Mesothelial cell of epicardium (in vitro differentiated cells): ENCODE data around the gene ASCC3. TPM values are rescaled to one million over a fixed set of nuclear protein-coding genes. Genes with fewer than 3 reads are reported as not detected.

Source experiments
- DNase-seq, 2 experiments: peaks; one replicate each; pipeline ENCODE4 v3.0.0; 2021; ENCODE audit warnings: low spot score in 2 of 2; ENCODE audit not compliant: unreplicated experiment in 2 of 2
- H3K27ac Mint-ChIP-seq: 2 replicates; pipeline ENCODE4 v1.8.0; 2021; ENCODE audit warnings: mixed read lengths
- H3K27me3 Mint-ChIP-seq: 2 replicates; pipeline ENCODE4 v1.8.0; 2021; ENCODE audit warnings: low read depth, mixed read lengths
- H3K36me3 Mint-ChIP-seq: 2 replicates; pipeline ENCODE4 v1.8.0; 2021; ENCODE audit warnings: mixed read lengths
- H3K4me1 Mint-ChIP-seq: 2 replicates; pipeline ENCODE4 v1.8.0; 2021; ENCODE audit warnings: mixed read lengths
- H3K4me3 Mint-ChIP-seq: 2 replicates; pipeline ENCODE4 v1.8.0; 2021; ENCODE audit warnings: mild to moderate bottlenecking, moderate library complexity, mixed read lengths
- H3K9me3 Mint-ChIP-seq: 2 replicates; pipeline ENCODE4 v1.8.0; 2021; ENCODE audit warnings: mixed read lengths
- CTCF ChIP-seq: fragments of 200-600 bp; sonication (generic); IDR thresholded peaks from one replicate; pipeline ENCODE4 v1.5.0; 2021; ENCODE audit warnings: antibody characterized with exemption; ENCODE audit not compliant: unreplicated experiment
- total RNA-seq: library from RNA; stranded (reverse); gene quantifications from 3 replicates; pipeline ENCODE4 v1.2.1, GENCODE V29; 2021

ASCC3 gene
- total RNA-seq, 1 donor from 2014 or later: 47.7 TPM

DNA sequence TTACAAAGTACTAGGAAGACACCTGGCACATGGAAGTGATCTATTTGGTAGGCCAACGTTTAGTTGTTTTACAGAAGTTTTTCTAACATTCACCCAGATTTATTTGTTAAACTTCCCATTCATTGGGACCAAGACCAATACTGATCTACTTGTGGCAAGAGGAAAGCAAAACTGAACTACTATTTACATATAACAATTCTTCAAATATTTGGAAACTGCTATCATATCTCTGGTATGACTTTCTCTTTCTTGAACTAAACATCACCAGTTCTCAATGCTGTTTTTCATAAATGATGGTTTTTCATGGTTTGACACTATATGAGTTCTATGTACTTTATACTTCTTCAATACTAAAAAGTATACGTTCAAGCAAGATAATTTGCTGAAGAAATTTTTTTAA is 189.2 kb downstream of the ASCC3 start:
- Mint-ChIP-seq H3K27me3 (no peaks in the 10 kb centered on the region), H3K9me3 (no peaks in the 10 kb centered on the region), H3K36me3 (no peaks in the 10 kb centered on the region), H3K4me1 (no peaks in the 10 kb centered on the region), H3K27ac (no peak overlapping the region), H3K4me3 (no peak overlapping the region)
- DNase-seq: no peak
- no peak for TF ChIP-seq CTCF

- Mint-ChIP-seq H3K27me3 (no peaks in the 10 kb centered on the region), H3K4me1 (no peaks in the 10 kb centered on the region), H3K4me3 (no peak overlapping the region), H3K36me3 (peaks cover 2% of the 10 kb centered on the region), H3K9me3 (peaks cover 7% of the 10 kb centered on the region), H3K27ac (no peak overlapping the region)
- TF ChIP-seq CTCF: no peak
- DNase-seq: no peak
These were observed 194.9 kb downstream of the ASCC3 start for GRCh38 chr6:100686216-100686615.

DNA sequence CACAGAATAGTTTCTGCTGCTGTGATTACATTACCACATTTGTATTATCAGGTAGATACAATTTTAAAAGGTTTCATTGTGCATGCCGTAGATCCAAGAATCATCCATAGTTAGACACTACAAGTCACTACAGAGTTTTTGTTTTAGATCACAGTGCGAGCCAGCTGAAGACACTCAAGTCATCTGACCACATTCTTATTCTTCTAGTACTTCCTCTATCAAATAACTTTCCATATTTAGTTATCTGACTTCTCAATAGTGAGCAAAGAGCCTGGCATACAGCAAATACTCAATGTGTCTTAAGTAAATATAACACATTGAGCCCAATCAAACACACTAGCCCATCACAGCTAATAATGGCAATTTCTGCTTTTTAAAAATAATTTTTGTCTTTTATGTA is 195.4 kb downstream of the ASCC3 start:
- H3K9me3 Mint-ChIP-seq: peaks cover 7% of the 10 kb centered on the region
- H3K36me3 Mint-ChIP-seq: peaks cover 2% of the 10 kb centered on the region
- H3K27me3 Mint-ChIP-seq: no peaks in the 10 kb centered on the region
- H3K4me1 Mint-ChIP-seq: no peaks in the 10 kb centered on the region
- H3K4me3 Mint-ChIP-seq: no peak overlapping the region
- no peak for DNase-seq
- TF ChIP-seq CTCF: no peak
- no peak overlapping the region for H3K27ac Mint-ChIP-seq

DNA sequence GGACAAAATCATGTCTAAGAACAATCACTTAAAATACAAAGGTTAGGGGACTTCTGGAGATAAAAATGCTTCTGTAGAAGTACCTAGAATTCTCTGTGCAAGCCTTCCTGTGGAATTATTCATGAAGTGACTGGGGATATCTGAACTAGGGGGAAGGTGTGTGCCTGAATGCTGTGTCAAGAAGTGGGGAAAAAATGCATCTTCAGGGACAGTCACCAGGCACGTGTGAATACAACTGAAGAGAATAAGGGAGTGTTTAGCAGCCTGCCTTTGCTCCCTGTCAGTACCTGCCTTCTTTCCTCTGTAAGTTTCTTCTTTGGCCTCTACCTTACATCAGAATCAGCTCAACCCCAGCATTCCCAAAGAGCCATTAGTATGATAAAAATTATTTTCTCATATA is 201.0 kb downstream of the ASCC3 start:
- H3K4me1 Mint-ChIP-seq: no peaks in the 10 kb centered on the region
- no peak overlapping the region for H3K27ac Mint-ChIP-seq
- H3K9me3 Mint-ChIP-seq: no peaks in the 10 kb centered on the region
- H3K36me3 Mint-ChIP-seq: no peaks in the 10 kb centered on the region
- TF ChIP-seq CTCF: no peak
- no peak overlapping the region for H3K4me3 Mint-ChIP-seq
- no peak for DNase-seq
- no peaks in the 10 kb centered on the region for H3K27me3 Mint-ChIP-seq

DNA sequence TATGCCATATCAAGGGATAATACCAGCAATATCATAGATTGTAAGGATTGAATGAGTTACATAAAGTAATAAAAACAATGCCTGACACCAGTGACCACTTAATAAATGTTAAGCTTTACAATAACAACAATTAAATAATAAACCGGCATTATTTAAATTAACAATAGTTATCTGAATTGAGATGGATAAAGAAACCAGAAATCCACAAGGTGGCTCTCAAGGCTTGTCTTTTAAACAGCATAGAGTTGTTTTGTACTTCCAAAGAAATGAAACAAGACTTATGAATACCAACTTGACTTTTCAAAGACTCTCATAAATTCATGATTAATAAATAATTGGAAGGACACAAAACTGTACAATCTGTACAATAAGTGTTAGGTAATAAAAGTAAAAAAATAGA is 203.1 kb downstream of the ASCC3 start:
- Mint-ChIP-seq H3K9me3 (no peaks in the 10 kb centered on the region), H3K4me1 (no peaks in the 10 kb centered on the region), H3K4me3 (no peak overlapping the region), H3K27me3 (no peaks in the 10 kb centered on the region), H3K27ac (no peak overlapping the region), H3K36me3 (no peaks in the 10 kb centered on the region)
- TF ChIP-seq CTCF: no peak
- no peak for DNase-seq

- no peaks in the 10 kb centered on the region for H3K27me3 Mint-ChIP-seq
- no peaks in the 10 kb centered on the region for H3K9me3 Mint-ChIP-seq
- H3K4me3 Mint-ChIP-seq: no peak overlapping the region
- TF ChIP-seq CTCF: no peak
- no peaks in the 10 kb centered on the region for H3K4me1 Mint-ChIP-seq
- no peaks in the 10 kb centered on the region for H3K36me3 Mint-ChIP-seq
- no peak overlapping the region for H3K27ac Mint-ChIP-seq
- DNase-seq: no peak
These were observed 203.9 kb downstream of the ASCC3 start for GRCh38 chr6:100677240-100677639.
